D721Med (cell line): ENCODE data around the gene PKN2.

Experiments used
- DNase-seq: peaks from one replicate; pipeline ENCODE4 v3.0.0; 2011; ENCODE audit warnings: low spot score; ENCODE audit not compliant: insufficient read length
- FAIRE-seq: peaks from 2 replicates; lab custom pipeline; 2011; peaks lifted over from hg19 to GRCh38; lab: Jason Lieb, UNC
- TF ChIP-seq, protein P1 (sequence below): IDR thresholded peaks from 2 replicates; pipeline ENCODE4 v1.5.1; 2012; ENCODE audit warnings: mild to moderate bottlenecking, control low read depth; ENCODE audit not compliant: insufficient read depth; ENCODE audit errors: missing control alignments

Gene PKN2

DNA sequence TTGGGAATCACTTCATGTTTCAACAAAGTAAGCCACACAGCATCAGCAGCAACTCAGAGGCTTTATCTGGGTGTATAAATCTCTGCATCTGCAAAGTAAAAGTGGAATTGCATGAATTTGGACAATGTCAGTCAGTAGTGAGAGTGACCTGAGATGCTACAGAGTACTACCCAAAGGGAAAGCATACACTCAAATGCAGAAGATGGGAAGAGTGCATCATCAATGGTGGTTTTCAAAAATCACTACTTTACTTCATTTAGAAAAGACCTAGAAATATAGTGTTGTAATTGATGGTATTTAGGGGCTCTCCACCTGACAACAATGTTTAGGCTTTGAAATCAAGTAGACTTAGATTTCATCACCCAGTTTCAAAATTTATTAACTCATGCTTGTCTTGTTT lies 24.5 kb upstream of the PKN2 start:
- peak; percentile 71 for FAIRE-seq
- DNase-seq = no peak
- TF ChIP-seq, protein P1, sequence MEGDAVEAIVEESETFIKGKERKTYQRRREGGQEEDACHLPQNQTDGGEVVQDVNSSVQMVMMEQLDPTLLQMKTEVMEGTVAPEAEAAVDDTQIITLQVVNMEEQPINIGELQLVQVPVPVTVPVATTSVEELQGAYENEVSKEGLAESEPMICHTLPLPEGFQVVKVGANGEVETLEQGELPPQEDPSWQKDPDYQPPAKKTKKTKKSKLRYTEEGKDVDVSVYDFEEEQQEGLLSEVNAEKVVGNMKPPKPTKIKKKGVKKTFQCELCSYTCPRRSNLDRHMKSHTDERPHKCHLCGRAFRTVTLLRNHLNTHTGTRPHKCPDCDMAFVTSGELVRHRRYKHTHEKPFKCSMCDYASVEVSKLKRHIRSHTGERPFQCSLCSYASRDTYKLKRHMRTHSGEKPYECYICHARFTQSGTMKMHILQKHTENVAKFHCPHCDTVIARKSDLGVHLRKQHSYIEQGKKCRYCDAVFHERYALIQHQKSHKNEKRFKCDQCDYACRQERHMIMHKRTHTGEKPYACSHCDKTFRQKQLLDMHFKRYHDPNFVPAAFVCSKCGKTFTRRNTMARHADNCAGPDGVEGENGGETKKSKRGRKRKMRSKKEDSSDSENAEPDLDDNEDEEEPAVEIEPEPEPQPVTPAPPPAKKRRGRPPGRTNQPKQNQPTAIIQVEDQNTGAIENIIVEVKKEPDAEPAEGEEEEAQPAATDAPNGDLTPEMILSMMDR = no peak

- no peak for DNase-seq
- FAIRE-seq = no peak
- TF ChIP-seq, protein P1 = no peak
Observed at GRCh38 chr1:88661188-88661587, 22.9 kb upstream of the PKN2 start.

DNA sequence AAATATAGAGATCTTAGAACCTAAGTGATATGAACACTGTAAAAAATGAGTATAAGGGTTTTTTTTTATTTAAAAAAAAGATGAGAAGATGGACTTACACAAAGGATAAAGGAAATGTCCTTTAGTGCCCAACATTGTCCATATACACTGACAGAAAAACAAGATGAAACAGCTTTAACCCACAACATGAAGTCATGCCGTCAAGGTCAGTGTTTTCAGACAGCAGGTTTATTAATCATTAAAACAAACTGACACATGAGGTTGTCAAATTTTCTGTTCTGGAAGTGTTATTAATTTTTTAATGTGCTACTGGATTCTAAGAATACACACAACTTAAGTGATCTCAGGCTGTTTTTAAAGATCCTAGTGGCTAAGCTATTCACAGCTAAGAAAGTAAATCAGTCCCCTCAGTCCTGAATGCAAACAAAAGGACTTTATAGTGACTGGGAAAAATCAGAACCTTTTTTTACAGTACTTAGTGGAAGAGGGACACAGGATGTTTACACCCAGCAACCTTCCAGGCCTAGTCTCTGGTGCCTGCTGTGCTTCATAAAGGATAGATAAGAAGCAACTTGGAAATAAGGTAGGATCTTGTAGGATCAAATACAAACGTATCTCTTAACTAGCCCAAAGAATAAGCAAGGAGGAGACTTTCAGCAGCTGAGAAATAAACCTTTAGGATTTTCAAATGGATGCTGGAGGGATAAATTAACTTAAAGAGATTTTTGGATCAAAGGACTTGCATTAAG lies 21.9 kb upstream of the PKN2 start:
- no peak for DNase-seq
- FAIRE-seq = peak; percentile 91
- TF ChIP-seq, protein P1 = no peak

- no peak for DNase-seq
- TF ChIP-seq, protein P1 = no peak
- no peak for FAIRE-seq
Observed at GRCh38 chr1:88662723-88663122, 21.4 kb upstream of the PKN2 start.

DNA sequence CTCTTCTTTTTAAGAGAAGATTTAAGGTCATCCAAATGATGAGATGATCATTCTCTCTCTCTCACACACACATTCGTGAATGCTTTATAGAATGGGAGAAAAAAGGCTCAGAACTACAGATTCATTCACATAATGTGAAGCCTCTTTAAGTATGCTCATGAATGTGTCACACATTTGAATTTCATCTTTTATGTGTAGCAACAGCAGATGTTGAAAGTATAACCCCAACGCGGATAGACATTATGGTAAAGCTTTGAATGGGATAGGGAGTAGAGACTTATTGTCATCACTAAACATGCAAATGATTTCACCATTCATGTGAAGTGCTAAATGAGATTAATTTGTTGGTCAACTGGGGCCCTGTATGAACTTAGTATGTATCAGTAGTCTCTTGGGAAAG lies 15.7 kb upstream of the PKN2 start:
- TF ChIP-seq, protein P1 = no peak
- no peak for DNase-seq
- peak; percentile 64 for FAIRE-seq

- FAIRE-seq = no peak
- TF ChIP-seq, protein P1 = no peak
- no peak for DNase-seq
Observed at GRCh38 chr1:88670462-88670861, 13.6 kb upstream of the PKN2 start.

DNA sequence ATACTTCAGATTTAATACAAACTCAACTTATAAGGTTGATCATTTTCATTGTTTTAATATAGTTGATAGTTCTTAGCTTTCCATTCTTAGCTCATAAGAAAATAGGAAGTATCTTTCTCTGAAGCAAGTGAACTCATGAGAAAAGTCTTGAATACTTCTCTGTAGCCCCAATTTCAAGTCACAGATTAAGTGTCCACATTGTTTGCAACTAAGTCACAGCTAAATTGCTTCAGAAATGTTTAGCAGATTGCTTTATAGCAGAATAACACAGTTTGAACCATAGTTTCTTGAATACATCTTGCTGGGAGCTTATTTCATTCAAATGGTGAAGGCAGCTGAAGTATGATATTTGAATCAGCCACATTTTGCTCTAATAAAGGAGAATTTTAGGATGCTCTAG lies 10.6 kb upstream of the PKN2 start:
- DNase-seq (no peak), FAIRE-seq (peak; percentile 46)
- TF ChIP-seq, protein P1 = no peak
